K562 treated with DMSO at 1 percent for 12 hours (cell line): Measurements from ENCODE around the gene HP. TPM values are rescaled to one million over a fixed set of nuclear protein-coding genes. Genes with fewer than 3 reads are reported as not detected.

ENCODE experiments used
- total RNA-seq: library from RNA; unstranded; fragments of 300-600 nt; gene quantifications from 2 replicates; pipeline ENCODE4 v1.2.3, GENCODE V29; 2022; ENCODE audit not compliant: insufficient read depth

The HP gene, protein sequence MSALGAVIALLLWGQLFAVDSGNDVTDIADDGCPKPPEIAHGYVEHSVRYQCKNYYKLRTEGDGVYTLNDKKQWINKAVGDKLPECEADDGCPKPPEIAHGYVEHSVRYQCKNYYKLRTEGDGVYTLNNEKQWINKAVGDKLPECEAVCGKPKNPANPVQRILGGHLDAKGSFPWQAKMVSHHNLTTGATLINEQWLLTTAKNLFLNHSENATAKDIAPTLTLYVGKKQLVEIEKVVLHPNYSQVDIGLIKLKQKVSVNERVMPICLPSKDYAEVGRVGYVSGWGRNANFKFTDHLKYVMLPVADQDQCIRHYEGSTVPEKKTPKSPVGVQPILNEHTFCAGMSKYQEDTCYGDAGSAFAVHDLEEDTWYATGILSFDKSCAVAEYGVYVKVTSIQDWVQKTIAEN
- total RNA-seq = not detected in 2 replicates

DNA sequence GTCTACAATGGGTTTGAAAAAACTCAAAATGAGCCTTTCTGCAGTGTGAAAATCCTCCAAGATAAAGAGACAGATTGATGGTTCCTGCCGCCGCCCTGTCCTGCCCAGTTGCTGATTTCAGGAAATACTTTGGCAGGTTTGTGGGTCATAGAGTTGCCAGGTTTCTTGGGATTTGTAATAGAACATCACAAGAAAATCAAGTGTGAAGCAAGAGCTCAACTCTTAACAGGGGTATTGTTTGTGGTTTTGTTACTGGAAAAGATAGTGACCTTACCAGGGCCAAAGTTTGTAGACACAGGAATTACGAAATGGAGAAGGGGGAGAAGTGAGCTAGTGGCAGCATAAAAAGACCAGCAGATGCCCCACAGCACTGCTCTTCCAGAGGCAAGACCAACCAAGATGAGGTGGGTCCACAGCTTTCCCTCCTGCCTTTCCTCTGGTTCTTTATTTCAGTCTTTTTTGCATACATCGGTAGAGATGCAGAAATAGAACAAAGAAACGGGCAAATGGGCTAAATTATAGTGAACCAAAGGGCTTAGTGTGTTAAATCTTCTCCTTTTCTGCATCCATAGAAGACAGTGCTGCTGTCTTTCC lies at the start of gene HP:
TSS of gene HP (plus strand) at position 252 of the 594 bp plus-strand sequence. CDS start at position 400, 148 bp downstream.

DNA sequence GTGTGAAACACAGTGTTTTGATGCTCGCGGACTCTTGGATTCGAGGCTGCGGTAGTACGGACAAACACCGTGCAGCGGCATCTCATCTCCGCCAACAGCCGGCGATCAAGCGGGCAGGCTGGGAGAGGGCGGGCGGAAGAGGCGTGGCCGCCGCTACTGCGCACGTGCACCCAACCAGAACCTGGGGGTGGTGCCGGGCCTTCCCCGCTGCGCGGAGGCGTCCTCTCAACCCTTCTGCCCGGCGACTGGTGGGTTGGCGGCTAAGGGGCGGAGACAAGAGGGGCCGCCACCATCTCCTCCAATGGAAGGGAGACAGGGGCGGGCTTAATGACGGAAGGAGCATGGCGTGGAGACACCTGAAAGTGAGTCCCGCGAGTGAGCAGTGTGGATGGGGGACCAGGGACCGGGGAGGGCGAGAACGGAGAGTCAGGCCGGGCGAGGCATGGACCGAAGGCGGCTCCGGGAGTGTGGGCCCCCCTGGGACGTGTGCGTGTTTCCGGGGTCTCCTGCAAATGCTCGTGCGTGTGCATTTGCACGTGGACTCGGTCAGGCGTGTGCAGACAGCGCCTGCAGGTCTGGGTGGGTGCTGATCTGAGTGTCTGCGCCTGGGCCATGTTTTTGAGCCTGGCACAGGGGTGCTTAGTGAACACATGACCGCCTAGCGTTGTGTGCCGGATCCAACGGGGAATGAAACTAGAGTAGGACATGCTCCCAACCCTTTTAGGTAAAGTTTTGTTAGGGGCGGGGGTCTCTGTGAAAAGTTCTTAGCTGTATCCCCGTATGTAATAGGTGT lies 45.7 kb upstream of the HP start, which contains the start of gene DHODH:
TSS of gene DHODH (plus strand) at position 321 of the 793 bp plus-strand sequence. CDS start at position 342, 21 bp downstream.

DNA sequence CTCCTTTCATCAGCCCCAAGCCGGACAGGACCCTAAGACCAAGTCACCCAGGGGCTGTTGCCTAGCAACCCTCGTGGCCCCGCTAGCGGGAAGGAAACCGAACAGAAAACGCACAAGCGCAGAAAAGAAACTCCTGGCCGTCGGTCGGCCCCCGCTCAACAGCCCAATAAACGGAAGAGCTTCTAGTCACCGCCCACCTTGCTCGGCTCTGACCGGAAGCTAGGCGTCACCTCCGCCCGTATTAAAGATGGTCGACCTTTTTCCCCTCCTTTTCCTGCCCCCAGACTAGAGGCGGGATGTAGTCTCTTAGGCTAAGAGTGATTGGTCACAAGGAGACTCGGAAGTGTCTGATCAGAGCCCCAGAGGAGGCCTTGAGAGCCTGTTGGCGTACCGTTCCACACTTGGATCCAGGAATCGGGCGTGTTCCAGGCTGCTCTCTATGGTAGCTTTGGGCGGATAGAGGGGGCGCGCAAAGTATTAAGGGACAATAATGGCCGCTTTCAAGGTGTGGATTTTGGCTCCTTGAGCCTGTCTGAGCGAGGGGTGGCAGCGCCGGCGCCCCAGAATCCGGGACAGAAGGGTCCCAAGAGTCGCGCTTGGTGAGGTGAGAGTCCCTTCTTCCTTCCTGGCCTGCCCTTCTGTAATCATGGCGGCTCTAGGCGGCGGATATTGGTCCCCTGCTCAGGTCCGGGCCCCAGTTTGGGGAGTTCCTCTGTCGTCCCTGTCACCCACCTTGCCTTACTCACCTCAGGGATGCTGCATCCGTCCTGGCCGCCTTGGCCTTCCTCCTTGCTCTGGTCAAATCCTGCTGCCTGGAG lies 39.4 kb downstream of the HP start, which contains the start of the genes DHX38 and TXNL4B:
TSS of gene DHX38 (plus strand) at position 400 of the 818 bp plus-strand sequence. CDS start 2,311 bp downstream, outside the sequence.
TSS of gene TXNL4B (minus strand) at position 173 of the 818 bp plus-strand sequence. CDS start 2,871 bp downstream, outside the sequence.

Other genes with a start within 250 kb of the HP start
- gene AP1G1, start 245.7 kb upstream of the HP start, total RNA-seq = 8.8 and 45.6 TPM in 2 replicates
- gene ATXN1L, start 208.5 kb upstream of the HP start, total RNA-seq = 2.5 and 9.7 TPM in 2 replicates
- 16.1 and 17.2 TPM in 2 replicates for gene ZNF821, start 170.3 kb upstream of the HP start, total RNA-seq
- 92.5 and 164 TPM in 2 replicates for gene IST1, start 159.0 kb upstream of the HP start, total RNA-seq
- gene PKD1L3, start 54.1 kb upstream of the HP start, total RNA-seq = not detected in 2 replicates
- gene DHODH, start 45.8 kb upstream of the HP start, total RNA-seq = 1.4 and 2.7 TPM in 2 replicates
- not detected in 2 replicates for gene HPR, start 8.7 kb downstream of the HP start, total RNA-seq
- 5.2 and 10.5 TPM in 2 replicates for gene TXNL4B, start 39.1 kb downstream of the HP start, total RNA-seq
- 38.2 and 59.0 TPM in 2 replicates for gene DHX38, start 39.3 kb downstream of the HP start, total RNA-seq
- gene PMFBP1, start 117.7 kb downstream of the HP start, total RNA-seq = 2.3 TPM in 1 of 2 replicates, not detected in the other